Measurements from ENCODE around the gene CRB1. TPM values are rescaled to one million over a fixed set of nuclear protein-coding genes. Genes with fewer than 3 reads are reported as not detected.

The CRB1 gene
- total RNA-seq, 6 experiments from 2014 or later: 0.07 TPM; not detected in 5

- TF ChIP-seq CTCF (IDR thresholded peaks at IDR 0.05): no peak
- H3K27ac Mint-ChIP-seq: no peak overlapping the region
- H3K36me3 Mint-ChIP-seq (ENCODE audit: low read depth): no peaks in the 10 kb centered on the region
- peak; percentile 3 for DNase-seq
- no peak overlapping the region for H3K4me3 Mint-ChIP-seq
- no peaks in the 10 kb centered on the region for H3K27me3 Mint-ChIP-seq (ENCODE audit: insufficient read depth)
- no peaks in the 10 kb centered on the region for H3K9me3 Mint-ChIP-seq
- H3K4me1 Mint-ChIP-seq (ENCODE audit: low read depth): peaks cover 11% of the 10 kb centered on the region
These were observed 83.9 kb downstream of the CRB1 start for GRCh38 chr1:197351821-197352440.

- H3K27ac Mint-ChIP-seq: no peak overlapping the region
- no peak for TF ChIP-seq CTCF (IDR thresholded peaks at IDR 0.05)
- H3K4me3 Mint-ChIP-seq: no peak overlapping the region
- no peaks in the 10 kb centered on the region for H3K36me3 Mint-ChIP-seq (ENCODE audit: low read depth)
- H3K9me3 Mint-ChIP-seq: no peaks in the 10 kb centered on the region
- no peak for DNase-seq
- H3K4me1 Mint-ChIP-seq (ENCODE audit: low read depth): peaks cover 11% of the 10 kb centered on the region
- H3K27me3 Mint-ChIP-seq (ENCODE audit: insufficient read depth): no peaks in the 10 kb centered on the region
These were observed 87.4 kb downstream of the CRB1 start for GRCh38 chr1:197355248-197355995.

GRCh38 chr1:197356723-197357533, 88.9 kb downstream of the CRB1 start:
- peak; percentile 56 for DNase-seq

GRCh38 chr1:197358959-197359358, 90.9 kb downstream of the CRB1 start:
- H3K27me3 Mint-ChIP-seq (ENCODE audit: insufficient read depth): no peaks in the 10 kb centered on the region
- no peaks in the 10 kb centered on the region for H3K9me3 Mint-ChIP-seq
- DNase-seq: no peak
- H3K4me3 Mint-ChIP-seq: no peak overlapping the region
- H3K27ac Mint-ChIP-seq: no peak overlapping the region
- H3K4me1 Mint-ChIP-seq (ENCODE audit: low read depth): no peaks in the 10 kb centered on the region; the same call in 1 of the 2 replicates
- no peaks in the 10 kb centered on the region for H3K36me3 Mint-ChIP-seq (ENCODE audit: low read depth)
- TF ChIP-seq CTCF (IDR thresholded peaks at IDR 0.05): no peak

More at GRCh38 chr1:197356723-197357533, 88.9 kb downstream of the CRB1 start:
- Mint-ChIP-seq H3K4me3 (no peak overlapping the region), H3K27ac (no peak overlapping the region), H3K9me3 (no peaks in the 10 kb centered on the region), H3K27me3 (ENCODE audit: insufficient read depth) (no peaks in the 10 kb centered on the region), H3K36me3 (ENCODE audit: low read depth) (no peaks in the 10 kb centered on the region), H3K4me1 (ENCODE audit: low read depth) (peaks cover 6% of the 10 kb centered on the region)
- peak; percentile 88 for TF ChIP-seq CTCF (IDR thresholded peaks at IDR 0.05)

- no peak overlapping the region for H3K27ac Mint-ChIP-seq
- H3K27me3 Mint-ChIP-seq (ENCODE audit: insufficient read depth): no peaks in the 10 kb centered on the region
- H3K4me1 Mint-ChIP-seq (ENCODE audit: low read depth): no peaks in the 10 kb centered on the region; the same call in 1 of the 2 replicates
- no peak for TF ChIP-seq CTCF (IDR thresholded peaks at IDR 0.05)
- H3K36me3 Mint-ChIP-seq (ENCODE audit: low read depth): no peaks in the 10 kb centered on the region
- no peaks in the 10 kb centered on the region for H3K9me3 Mint-ChIP-seq
- DNase-seq: no peak
- H3K4me3 Mint-ChIP-seq: no peak overlapping the region
These were observed 92.0 kb downstream of the CRB1 start for GRCh38 chr1:197360068-197360467.

Data from HFFc6 (cell line).